Pericardium fibroblast (primary cell): Measurements from ENCODE around the gene HOXC12. TPM values are rescaled to one million over a fixed set of nuclear protein-coding genes. Genes with fewer than 3 reads are reported as not detected.

Experiments
- total RNA-seq: library from RNA; depleted of rRNA; stranded (reverse); fragments of >200 nt; gene quantifications from 2 replicates; pipeline ENCODE4 v1.2.3, GENCODE V29; 2015

Gene HOXC12, protein sequence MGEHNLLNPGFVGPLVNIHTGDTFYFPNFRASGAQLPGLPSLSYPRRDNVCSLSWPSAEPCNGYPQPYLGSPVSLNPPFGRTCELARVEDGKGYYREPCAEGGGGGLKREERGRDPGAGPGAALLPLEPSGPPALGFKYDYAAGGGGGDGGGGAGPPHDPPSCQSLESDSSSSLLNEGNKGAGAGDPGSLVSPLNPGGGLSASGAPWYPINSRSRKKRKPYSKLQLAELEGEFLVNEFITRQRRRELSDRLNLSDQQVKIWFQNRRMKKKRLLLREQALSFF
- not detected in 2 replicates for total RNA-seq

DNA sequence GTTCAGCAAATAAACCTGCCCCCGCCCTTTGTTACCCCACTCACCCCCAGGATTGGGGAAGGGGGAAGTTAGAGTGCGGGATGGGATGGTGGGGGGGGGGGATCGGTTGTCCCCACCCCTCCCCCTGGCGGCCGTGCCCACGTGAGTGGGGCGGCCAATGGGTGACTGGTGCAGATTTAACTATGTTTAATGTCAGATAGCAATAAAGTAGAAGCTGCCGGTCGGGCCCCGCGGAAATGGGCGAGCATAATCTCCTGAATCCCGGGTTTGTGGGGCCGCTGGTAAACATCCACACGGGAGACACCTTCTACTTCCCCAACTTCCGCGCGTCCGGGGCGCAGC, at the start of gene HOXC12:
Gene HOXC12, plus strand, starts transcription at position 210 of the 342 bp plus-strand sequence. Its CDS starts 27 bp downstream, at position 237.

DNA sequence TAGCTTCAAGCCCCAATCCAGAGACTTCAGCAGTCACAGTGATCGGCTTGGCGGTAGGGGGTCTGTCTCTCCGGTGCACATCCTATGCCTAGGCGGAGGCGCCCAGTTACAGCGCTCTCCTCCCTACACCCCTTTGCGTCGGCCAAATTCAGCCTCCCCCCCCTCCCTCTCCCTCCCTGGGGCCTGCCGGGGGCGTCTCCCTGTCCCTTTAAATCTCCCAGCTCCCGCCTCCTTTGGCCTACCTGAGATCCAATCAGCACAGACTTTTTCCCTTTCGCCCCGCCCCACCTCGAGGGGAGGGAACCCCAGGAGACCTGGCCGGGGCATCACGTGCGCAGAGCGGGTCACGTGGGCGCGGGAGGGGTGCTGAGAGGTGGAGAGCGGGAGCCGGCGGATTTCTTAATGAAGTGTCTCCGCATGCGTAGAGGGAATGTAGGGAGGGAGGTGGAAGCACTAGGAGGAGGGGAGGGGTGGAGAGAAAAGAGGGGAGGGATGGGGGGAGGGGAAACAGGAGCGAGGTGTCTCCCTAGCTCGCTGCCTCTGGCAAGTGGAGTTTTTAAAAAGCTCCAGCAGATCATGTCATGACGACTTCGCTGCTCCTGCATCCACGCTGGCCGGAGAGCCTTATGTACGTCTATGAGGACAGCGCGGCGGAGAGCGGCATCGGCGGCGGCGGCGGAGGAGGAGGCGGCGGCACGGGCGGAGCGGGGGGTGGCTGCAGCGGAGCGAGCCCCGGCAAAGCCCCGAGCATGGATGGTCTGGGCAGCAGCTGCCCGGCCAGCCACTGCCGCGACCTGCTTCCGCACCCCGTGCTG, 16.2 kb upstream of the HOXC12 start, which contains the start of gene HOXC13:
Gene HOXC13, plus strand, starts transcription at position 506 of the 815 bp plus-strand sequence. Its CDS starts 76 bp downstream, at position 582.

DNA sequence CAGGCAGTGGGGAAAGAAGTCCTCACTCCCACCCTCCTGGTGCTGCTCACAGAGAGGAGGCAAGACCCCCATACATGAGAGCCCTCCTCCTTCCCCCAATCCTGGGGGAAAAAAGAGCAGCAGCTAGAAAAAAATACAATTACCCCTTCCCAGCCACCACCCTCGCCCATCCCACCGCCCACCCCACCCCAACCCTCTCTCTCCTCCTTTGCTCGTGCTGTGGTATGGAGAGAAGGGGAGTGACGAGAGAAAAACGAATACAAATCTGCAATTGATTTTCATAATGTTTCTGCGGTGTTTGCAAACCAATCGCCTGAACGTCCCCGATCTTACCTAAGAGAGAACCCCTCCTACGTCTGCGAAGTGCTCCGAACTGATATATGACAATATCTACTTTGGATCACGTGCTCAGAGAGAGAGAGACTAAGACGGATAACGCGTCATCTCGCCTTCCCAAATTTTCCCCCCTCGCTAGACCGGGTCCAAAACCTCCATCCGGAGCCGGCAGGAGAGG, 18.1 kb downstream of the HOXC12 start, which contains the start of gene HOXC11:
Gene HOXC11, plus strand, starts transcription at position 405 of the 514 bp plus-strand sequence. CDS start 116 bp downstream, outside the sequence.

DNA sequence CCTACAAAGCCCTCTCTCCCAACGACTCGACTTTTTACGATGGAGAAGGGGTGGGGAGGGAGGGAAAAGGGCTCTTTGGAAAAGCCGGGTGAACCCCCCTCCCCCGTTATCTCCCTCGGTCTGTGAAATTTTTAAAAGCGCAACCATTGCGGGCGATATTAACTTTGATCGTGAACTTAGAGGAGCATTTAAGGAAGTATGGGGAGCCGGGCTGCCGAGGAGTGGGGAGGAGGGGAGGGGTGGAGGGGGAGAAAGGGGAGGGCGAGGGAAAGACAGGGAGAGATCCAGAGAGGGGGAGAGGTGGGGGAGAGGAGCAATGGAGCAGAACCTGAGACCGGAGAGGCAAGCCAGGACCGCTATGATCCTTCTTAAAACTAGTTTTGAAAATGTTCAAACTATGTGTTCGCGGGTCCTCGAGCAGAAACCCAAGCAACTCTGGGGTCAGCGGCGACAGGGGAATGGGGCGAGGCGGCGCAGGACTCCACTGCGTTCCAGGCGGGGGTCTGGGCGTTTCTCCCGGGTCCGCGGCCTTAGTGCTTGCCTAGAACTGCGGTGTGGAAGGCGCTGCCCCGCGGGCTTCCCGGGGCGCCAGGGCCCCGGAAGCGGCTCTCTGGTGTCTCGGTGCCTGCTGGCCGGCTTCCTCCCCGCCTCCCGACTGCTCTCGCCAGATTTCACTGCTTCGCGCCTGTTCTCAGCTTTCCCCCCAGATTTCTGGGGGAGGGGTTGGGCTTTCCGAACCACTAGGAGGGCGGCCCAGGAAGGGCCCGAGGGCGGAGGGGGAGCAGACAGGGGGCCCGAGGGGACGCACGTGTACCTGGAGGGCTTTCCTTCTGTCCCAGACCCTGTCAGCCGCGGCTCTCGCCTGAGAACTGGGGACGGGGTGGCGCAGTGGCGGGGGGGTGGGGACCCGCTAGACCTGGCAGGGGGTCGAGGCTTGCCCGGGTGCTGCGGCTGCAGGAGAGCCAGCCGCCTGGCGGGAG, 19.7 kb downstream of the HOXC12 start, which contains the start of gene HOTAIR:
Gene HOTAIR, minus strand, starts transcription at position 871 of the 980 bp plus-strand sequence.

DNA sequence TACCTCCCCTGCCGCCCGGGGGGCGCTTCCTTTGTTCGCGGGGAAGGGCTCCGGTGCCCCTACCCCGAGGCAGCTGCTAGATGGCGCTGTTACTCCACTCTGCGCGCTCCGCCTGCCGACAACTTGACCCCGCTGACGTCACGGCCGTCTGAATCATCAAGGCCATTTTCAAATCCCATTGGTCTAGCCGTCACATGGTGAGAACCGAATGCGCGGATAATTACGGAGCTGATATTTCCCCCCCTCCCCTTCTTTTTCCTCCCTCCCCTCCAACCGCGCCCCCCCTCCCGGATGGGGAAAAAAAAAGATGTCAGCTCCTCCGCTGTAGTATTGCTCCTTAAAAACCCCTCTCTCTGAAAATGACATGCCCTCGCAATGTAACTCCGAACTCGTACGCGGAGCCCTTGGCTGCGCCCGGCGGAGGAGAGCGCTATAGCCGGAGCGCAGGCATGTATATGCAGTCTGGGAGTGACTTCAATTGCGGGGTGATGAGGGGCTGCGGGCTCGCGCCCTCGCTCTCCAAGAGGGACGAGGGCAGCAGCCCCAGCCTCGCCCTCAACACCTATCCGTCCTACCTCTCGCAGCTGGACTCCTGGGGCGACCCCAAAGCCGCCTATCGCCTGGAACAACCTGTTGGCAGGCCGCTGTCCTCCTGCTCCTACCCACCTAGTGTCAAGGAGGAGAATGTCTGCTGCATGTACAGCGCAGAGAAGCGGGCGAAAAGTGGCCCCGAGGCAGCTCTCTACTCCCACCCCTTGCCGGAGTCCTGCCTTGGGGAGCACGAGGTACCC, 30.4 kb downstream of the HOXC12 start, which contains the start of gene HOXC10:
Gene HOXC10, plus strand, starts transcription at position 246 of the 791 bp plus-strand sequence. Its CDS starts 114 bp downstream, at position 360.

DNA sequence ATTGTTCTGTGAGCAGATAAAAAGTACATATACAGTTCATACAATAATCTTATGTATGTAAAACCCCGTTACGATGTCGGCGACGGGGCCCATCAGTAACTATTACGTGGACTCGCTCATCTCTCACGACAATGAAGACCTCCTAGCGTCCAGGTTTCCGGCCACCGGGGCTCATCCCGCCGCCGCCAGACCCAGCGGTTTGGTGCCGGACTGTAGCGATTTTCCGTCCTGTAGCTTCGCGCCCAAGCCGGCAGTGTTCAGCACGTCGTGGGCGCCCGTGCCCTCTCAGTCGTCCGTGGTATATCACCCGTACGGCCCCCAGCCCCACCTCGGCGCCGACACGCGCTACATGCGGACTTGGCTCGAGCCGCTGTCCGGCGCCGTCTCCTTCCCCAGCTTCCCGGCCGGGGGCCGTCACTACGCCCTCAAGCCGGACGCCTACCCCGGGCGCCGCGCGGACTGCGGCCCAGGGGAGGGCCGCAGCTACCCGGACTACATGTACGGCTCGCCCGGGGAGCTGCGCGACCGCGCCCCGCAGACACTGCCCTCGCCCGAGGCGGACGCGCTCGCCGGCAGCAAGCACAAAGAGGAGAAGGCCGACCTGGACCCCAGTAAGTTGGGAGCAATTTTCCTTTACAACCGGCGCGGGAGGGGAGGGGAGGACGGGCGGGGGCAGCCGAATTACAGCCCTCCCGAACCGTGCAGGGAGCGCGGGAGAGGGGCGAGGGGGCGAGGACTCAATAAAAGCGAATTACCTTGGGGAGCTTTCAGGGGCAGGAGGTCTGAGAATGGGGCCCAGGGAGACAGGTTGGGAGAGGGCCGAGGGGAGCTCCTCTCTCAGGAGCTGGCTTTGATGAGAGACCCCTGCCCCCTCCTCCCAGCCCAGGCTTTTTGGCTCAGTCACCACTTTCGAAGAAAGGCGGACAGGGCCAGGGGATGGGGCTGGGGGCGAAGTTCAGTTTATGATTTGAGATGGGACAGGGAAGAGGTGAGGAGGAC, 45.7 kb downstream of the HOXC12 start, which contains the start of gene HOXC9:
Gene HOXC9, plus strand, starts transcription at position 46 of the 999 bp plus-strand sequence. Its CDS starts 28 bp downstream, at position 74.

Other genes with a start within 250 kb of the HOXC12 start
- gene CALCOCO1, start 227.5 kb upstream of the HOXC12 start, total RNA-seq = 119 and 132 TPM in 2 replicates
- not detected in 2 replicates for gene CISTR, start 202.9 kb upstream of the HOXC12 start, total RNA-seq
- gene HOXC13, start 16.1 kb upstream of the HOXC12 start, total RNA-seq = not detected in 2 replicates
- gene HOXC11, start 18.2 kb downstream of the HOXC12 start, total RNA-seq = not detected in 2 replicates
- gene HOTAIR, start 20.1 kb downstream of the HOXC12 start, total RNA-seq = 0.12 TPM in 1 of 2 replicates, not detected in the other
- gene HOXC10, start 30.2 kb downstream of the HOXC12 start, total RNA-seq = not detected in 2 replicates
- gene HOXC9, start 45.3 kb downstream of the HOXC12 start, total RNA-seq = 1.3 and 3.6 TPM in 2 replicates
- gene HOXC8, start 54.1 kb downstream of the HOXC12 start, total RNA-seq = 0.60 and 3.7 TPM in 2 replicates
- gene HOXC6, start 73.5 kb downstream of the HOXC12 start, total RNA-seq = 2.9 and 3.5 TPM in 2 replicates
- 5.1 TPM in 1 of 2 replicates, not detected in the other for gene HOXC5, start 78.1 kb downstream of the HOXC12 start, total RNA-seq
- 0.82 and 3.5 TPM in 2 replicates for gene HOXC4, start 98.9 kb downstream of the HOXC12 start, total RNA-seq
- 24.3 and 34.7 TPM in 2 replicates for gene SMUG1, start 234.1 kb downstream of the HOXC12 start, total RNA-seq